ENCODE data around the gene PIGB. TPM values are rescaled to one million over a fixed set of nuclear protein-coding genes. Genes with fewer than 3 reads are reported as not detected.

The PIGB gene
- total and polyA plus RNA-seq, 2 of the 4 experiments (the other 2 are of a cell fraction): 9.2 to 11.8 TPM

DNA sequence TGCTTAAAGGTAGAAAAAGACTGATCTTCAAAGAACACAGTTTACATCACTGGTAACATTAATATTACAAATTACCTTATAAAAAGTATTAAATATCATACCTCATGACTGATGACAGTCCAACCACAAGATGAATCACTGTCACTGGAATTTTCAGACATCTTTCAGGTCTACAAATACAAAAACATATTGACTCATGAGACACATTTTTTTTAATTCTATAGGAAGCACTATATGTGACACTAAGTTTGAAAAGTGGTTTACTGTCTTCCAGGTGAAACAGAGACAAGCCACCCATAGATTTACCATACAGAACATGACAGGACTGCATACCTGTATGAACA lies 70.2 kb downstream of the PIGB start:
- Histone ChIP-seq H4K20me1 (ENCODE audit: insufficient read depth, low read length) (no peaks in the 10 kb centered on the region), H3K4me2 (ENCODE audit: low read depth, low read length) (no peak overlapping the region), H3K79me1 (ENCODE audit: low read depth in 1 of 2, low read length in 2 of 2) (no peaks in the 10 kb centered on the region; a peak in 2 of 4 replicates), H3K23ac (ENCODE audit: low read depth, low read length) (no peak overlapping the region), H2BK5ac (ENCODE audit: low read depth, low read length, poor library complexity, severe bottlenecking) (no peak overlapping the region), H3K56ac (ENCODE audit: extremely low read depth, insufficient read depth, low read length) (no peak overlapping the region), H2BK15ac (ENCODE audit: low read depth, low read length) (no peak overlapping the region), H2AK9ac (replicated peaks; ENCODE audit: low read depth, low read length, poor library complexity) (no peak overlapping the region), H3K4me3 (ENCODE audit: insufficient read depth, low read depth, low read length) (no peak overlapping the region), H3K14ac (replicated peaks; ENCODE audit: low read depth, low read length) (no peak overlapping the region), H3K9ac (ENCODE audit: low read depth, low read length) (no peak overlapping the region), H3K9me3 (ENCODE audit: control insufficient read depth, insufficient read depth, low read length) (no peaks in the 10 kb centered on the region), H3K27me3 (ENCODE audit: control insufficient read depth, insufficient read depth, low read length) (no peaks in the 10 kb centered on the region), H3K27ac (ENCODE audit: insufficient read depth, low read length) (no peak overlapping the region), H3K9me1 (ENCODE audit: insufficient read depth, low read length) (no peaks in the 10 kb centered on the region), H3K18ac (ENCODE audit: low read depth, low read length) (no peak overlapping the region), H3K4ac (ENCODE audit: low read depth, low read length) (no peak overlapping the region), H3K4me1 (ENCODE audit: control insufficient read depth, insufficient read depth, low read length) (peaks cover 2% of the 10 kb centered on the region), H4K91ac (ENCODE audit: insufficient read depth, low read depth, low read length) (no peak overlapping the region), H4K5ac (ENCODE audit: low read depth, low read length) (no peak overlapping the region), H2AFZ (replicated peaks; ENCODE audit: low read length, poor library complexity) (no peak overlapping the region), H2AK5ac (ENCODE audit: low read depth, low read length) (no peak overlapping the region), H4K8ac (ENCODE audit: low read depth in 2 of 2, low read length in 2 of 2) (no peak overlapping the region), H2BK20ac (ENCODE audit: low read depth, low read length) (no peak overlapping the region), H2BK120ac (ENCODE audit: low read depth, low read length) (no peak overlapping the region), H3K36me3 (ENCODE audit: control insufficient read depth, insufficient read depth, low read length) (no peaks in the 10 kb centered on the region)
- DNase-seq: peak; percentile 35
- ChIA-PET CTCF (interaction anchor here (0.6 to 0.8 kb wide), 5 partner anchors 24 to 760 kb away, joined by 3 to 8 read pairs (median 4); no protein-coding TSS in a partner anchor), POLR2A (ENCODE audit: unreplicated experiment) (interaction anchor here (0.6 kb wide), 1 partner anchor 9 kb away, joined by 9 read pairs; no protein-coding TSS in a partner anchor)
- TF ChIP-seq MAZ (IDR thresholded peaks at IDR 0.05; ENCODE audit: borderline replicate concordance, low read depth, low read length) (no peak), FOS (IDR thresholded peaks at IDR 0.05; ENCODE audit: low read depth, low read length) (no peak), RFX5 (IDR thresholded peaks at IDR 0.05; ENCODE audit: low read depth, low read length) (no peak), RCOR1 (IDR thresholded peaks at IDR 0.05; ENCODE audit: insufficient replicate concordance, low read length) (no peak), BHLHE40 (IDR thresholded peaks at IDR 0.05; ENCODE audit: low read depth, low read length) (no peak)
- intact Hi-C loops (cut with micrococcal nuclease): no loop called here
- in situ Hi-C loops (cut with MboI; ENCODE audit: low sequenced_read_pairs): no loop called here
- dilution Hi-C loops (cut with HindIII; ENCODE audit: low sequenced_read_pairs, unreplicated experiment): no loop called here
- ATAC-seq (ENCODE audit: low read depth): peak; percentile 24
- no TSS peak for BruUV-seq (replicated peaks)

Data from IMR-90 (cell line).